Measurements from ENCODE around the gene MAGOH.
"Not testable (repeated sequence)": the region's sequence is repeated elsewhere in the genome, so short reads cannot be mapped to it uniquely, and the experiment has no call there.

MAGOH gene

GRCh38 chr1:53206735-53207379 is 31.5 kb downstream of the MAGOH start:
- POLR2A ChIA-PET = no interaction called here
- no peak for TF ChIP-seq CTCF (IDR thresholded peaks at IDR 0.05; ENCODE audit: control extremely low read depth, extremely low read depth, low read depth, missing control alignments)
- DNase-seq (ENCODE audit: extremely low spot score) = no peak
- CTCF ChIA-PET = no interaction called here

GRCh38 chr1:53206083-53206685 is 32.1 kb downstream of the MAGOH start:
- POLR2A ChIA-PET, CTCF ChIA-PET: not testable (repeated sequence)

GRCh38 chr1:53205496-53205895 is 32.8 kb downstream of the MAGOH start:
- POLR2A ChIA-PET; CTCF ChIA-PET; DNase-seq (ENCODE audit: extremely low spot score): not testable (repeated sequence)

More at GRCh38 chr1:53206083-53206685, 32.1 kb downstream of the MAGOH start:
- not testable (repeated sequence) for DNase-seq (ENCODE audit: extremely low spot score)

- no peak for DNase-seq (ENCODE audit: extremely low spot score)
- CTCF ChIA-PET = interaction anchor here (1.1 kb wide), 1 partner anchor 9 kb away, joined by 3 read pairs; no protein-coding TSS in a partner anchor
- POLR2A ChIA-PET = interaction anchor here (0.7 kb wide), 1 partner anchor 1326 kb away, joined by 7 read pairs; no protein-coding TSS in a partner anchor
- no peak for TF ChIP-seq CTCF (IDR thresholded peaks at IDR 0.05; ENCODE audit: control extremely low read depth, extremely low read depth, low read depth, missing control alignments)
Observed at GRCh38 chr1:53203466-53203865, 34.9 kb downstream of the MAGOH start.

GRCh38 chr1:53198241-53198651 is 40.1 kb downstream of the MAGOH start:
- ChIA-PET CTCF (interaction anchor here (1.2 to 10.8 kb wide), 3 partner anchors 14 to 15 kb away, joined by 3 to 124 read pairs (median 4); no protein-coding TSS in a partner anchor), POLR2A (no interaction called here)
- DNase-seq (ENCODE audit: extremely low spot score) = no peak
- no peak for TF ChIP-seq CTCF (IDR thresholded peaks at IDR 0.05; ENCODE audit: control extremely low read depth, extremely low read depth, low read depth, missing control alignments)

- POLR2A ChIA-PET = no interaction called here
Observed at GRCh38 chr1:53197291-53198200, 40.8 kb downstream of the MAGOH start.

More at GRCh38 chr1:53197291-53198200, 40.8 kb downstream of the MAGOH start:
- TF ChIP-seq CTCF (IDR thresholded peaks at IDR 0.05; ENCODE audit: control extremely low read depth, extremely low read depth, low read depth, missing control alignments) = no peak
- CTCF ChIA-PET = interaction anchor here (1.2 to 10.8 kb wide), 2 partner anchors 15 kb away, joined by 4 to 124 read pairs; no protein-coding TSS in a partner anchor
- no peak for DNase-seq (ENCODE audit: extremely low spot score)
